Adrenal gland (tissue), 5 donors: Measurements from ENCODE around the gene GMCL1.

Source experiments
- POLR2A ChIP-seq, 2 donors: fragments of 450-650 bp; IDR thresholded peaks; one replicate each; pipeline ENCODE4 v1.6.1; 2017; ENCODE audit warnings: antibody characterized with exemption in 2 of 2, mild to moderate bottlenecking in 2 of 2, moderate library complexity in 1 of 2
- TF ChIP-seq, protein P1 (sequence below), 6 experiments: fragments of 450-650 bp in 4 of 6; fragments of 200-600 bp in 2 of 6; sonication (generic) in 1 of 6; IDR thresholded peaks; 1 replicate in 5 of 6; 2 replicates in 1 of 6; pipeline versions ENCODE4 v1.5.1 to v1.8.0; 2016 to 2021; ENCODE audit warnings: antibody characterized with exemption in 6 of 6, mild to moderate bottlenecking in 2 of 6, moderate library complexity in 1 of 6
- donor health status: DM: no; HTN: no; CAD: no.

DNA sequence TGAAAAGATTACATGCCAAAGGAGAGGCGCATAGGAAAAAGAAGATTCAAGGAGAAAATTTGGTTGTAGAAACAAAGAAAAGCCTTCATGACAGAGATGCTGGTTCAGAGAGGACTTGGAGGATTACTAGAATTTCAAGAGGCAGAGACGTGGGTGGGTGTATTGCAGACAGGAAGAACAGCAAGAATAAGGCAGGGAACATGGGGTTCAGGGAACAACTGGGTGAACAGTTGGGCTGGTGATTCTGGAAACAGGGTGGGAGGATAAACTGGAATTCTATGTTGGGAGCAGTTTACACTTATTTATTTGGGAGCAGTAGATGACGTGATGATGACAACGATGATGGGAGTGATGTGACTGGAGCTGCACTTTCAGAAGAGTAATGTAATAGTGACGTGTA is 18.4 kb upstream of the GMCL1 start:
- TF ChIP-seq, protein P1, sequence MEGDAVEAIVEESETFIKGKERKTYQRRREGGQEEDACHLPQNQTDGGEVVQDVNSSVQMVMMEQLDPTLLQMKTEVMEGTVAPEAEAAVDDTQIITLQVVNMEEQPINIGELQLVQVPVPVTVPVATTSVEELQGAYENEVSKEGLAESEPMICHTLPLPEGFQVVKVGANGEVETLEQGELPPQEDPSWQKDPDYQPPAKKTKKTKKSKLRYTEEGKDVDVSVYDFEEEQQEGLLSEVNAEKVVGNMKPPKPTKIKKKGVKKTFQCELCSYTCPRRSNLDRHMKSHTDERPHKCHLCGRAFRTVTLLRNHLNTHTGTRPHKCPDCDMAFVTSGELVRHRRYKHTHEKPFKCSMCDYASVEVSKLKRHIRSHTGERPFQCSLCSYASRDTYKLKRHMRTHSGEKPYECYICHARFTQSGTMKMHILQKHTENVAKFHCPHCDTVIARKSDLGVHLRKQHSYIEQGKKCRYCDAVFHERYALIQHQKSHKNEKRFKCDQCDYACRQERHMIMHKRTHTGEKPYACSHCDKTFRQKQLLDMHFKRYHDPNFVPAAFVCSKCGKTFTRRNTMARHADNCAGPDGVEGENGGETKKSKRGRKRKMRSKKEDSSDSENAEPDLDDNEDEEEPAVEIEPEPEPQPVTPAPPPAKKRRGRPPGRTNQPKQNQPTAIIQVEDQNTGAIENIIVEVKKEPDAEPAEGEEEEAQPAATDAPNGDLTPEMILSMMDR (IDR thresholded peaks at IDR 0.05) = no peak
- no peak for TF ChIP-seq POLR2A (IDR thresholded peaks at IDR 0.05)
